Stimulated activated CD4-positive, alpha-beta T cell treated with anti-CD3 and anti-CD28 coated beads, Interleukin-2, amount 100 ng/mL, for 24 hours (primary cell): Measurements from ENCODE around the gene TSHR.
"Not testable (repeated sequence)": the region's sequence is repeated elsewhere in the genome, so short reads cannot be mapped to it uniquely, and the experiment has no call there.

Source experiments
- DNase-seq, 2 donors: peaks; one replicate each; pipeline ENCODE4 v3.0.0-alpha.2; 2020

TSHR gene

GRCh38 chr14:80955416-80955941 lies at the start of gene TSHR:
TSS of gene TSHR (plus strand) at chr14:80955621. CDS start at chr14:80955681, 60 bp downstream.
- DNase-seq, result no peak

DNA sequence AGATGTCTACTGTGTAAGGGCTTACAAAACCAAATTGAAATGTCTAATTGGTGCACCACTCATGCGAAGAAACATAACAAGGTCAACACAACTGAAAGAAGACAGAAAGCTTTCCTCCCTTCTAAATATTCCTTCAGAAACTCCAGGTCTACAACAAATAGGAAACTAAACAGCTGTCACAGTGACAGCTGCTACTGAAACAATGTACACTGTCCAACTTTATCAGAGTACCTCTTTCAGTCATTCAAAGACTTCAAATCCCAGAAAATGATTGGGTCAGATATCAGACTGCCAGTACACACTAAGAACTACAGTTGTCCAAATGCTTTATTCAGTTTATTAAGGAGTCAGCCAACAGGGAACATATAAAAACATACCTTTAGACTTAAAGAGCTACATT lies 49.1 kb upstream of the TSHR start:
- DNase-seq, result no peak

GRCh38 chr14:80906946-80907345 lies 48.5 kb upstream of the TSHR start:
- DNase-seq, result no peak

DNA sequence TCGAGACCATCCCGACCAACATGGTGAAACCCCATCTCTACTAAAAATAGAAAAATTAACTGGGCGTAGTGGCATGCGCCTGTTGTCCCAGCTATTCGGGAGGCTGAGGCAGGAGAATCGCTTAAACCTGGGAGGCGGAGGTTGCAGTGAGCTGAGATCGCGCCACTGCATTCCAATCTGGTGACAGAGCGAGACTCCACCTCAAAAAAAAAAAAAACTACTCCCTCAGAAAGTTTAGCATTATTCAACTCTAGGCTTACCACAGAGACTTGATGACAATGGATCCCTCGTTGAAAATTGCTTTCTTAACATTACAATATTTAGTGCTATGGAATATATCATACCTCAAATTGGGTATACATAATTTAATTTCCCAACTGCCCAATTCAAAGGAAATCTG lies 43.4 kb upstream of the TSHR start:
- not testable (repeated sequence) for DNase-seq

GRCh38 chr14:80919622-80920021 lies 35.8 kb upstream of the TSHR start:
- DNase-seq, result no peak

DNA sequence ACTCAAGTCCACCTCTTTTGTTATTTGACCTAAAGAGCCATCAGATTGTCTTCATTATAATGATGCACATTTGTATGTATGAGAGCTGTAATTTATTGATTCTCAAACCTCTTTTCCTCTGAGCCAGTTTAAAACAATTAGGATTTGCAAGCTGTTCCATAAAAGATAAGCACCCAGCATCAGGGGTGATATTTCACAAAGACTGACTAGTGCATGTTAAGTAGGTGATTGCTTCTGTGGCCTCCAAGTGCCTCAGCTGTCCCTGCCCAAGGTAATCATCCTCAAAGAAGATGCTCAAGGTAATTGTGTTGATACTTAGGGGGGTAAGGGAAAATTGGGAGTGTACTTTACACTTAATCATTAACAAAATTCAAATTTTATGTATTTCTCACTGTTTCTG lies 32.1 kb upstream of the TSHR start:
- DNase-seq, result no peak

- DNase-seq, result no peak
These were observed 30.9 kb upstream of the TSHR start for GRCh38 chr14:80924365-80925103.

GRCh38 chr14:80926397-80927082 lies 28.9 kb upstream of the TSHR start:
- no peak for DNase-seq

- DNase-seq, result no peak
These were observed 28.1 kb upstream of the TSHR start for GRCh38 chr14:80927083-80927989.

GRCh38 chr14:80930095-80930494 lies 25.3 kb upstream of the TSHR start:
- no peak for DNase-seq

DNA sequence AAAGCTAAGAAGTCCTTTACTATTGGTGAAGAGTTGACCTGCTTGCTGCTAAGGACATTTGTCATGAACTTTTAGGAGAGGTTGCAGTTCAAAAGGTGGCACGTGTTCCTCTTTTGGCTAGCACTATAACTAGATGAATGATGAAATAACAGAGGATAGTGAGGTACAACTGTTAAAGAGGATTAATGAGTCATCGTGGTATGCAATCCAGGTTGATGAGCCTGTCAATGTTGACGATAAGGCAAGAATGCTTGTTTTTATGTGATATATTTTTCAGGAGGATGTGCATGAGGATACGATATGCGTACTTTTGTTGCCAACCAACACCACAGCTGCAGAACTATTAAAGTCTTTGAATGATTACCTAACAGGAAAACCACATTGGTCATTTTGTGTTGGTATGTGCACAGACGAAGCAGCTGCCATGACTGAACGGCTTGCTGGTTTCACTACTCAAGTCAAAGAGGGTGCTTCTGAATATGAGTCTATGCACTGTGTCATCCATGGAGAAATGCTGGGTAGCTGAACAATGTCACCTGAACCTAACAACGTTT lies 24.5 kb upstream of the TSHR start:
- peak; percentile 34 to 58 for DNase-seq

DNA sequence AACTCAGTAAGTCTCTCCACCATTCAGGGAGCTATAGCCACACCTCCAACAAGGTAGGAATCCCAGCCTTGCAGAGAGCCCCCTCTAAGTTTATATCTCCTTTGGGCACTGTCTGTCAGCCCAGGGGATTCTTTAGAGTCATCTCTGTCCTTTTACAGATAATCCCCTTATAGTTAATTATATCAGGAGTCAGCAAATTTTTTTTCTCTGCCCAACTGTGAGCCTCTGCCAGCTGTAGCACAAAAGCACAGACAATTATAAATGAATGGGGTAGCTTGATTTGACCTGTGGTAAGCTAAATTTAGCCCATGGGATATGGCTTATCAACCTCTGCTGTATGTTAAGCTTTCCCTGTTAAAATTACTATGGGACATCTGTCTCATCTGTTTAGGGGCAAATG lies 22.1 kb upstream of the TSHR start:
- no peak for DNase-seq

- no peak for DNase-seq
These were observed 21.7 kb upstream of the TSHR start for GRCh38 chr14:80933686-80934085.

DNA sequence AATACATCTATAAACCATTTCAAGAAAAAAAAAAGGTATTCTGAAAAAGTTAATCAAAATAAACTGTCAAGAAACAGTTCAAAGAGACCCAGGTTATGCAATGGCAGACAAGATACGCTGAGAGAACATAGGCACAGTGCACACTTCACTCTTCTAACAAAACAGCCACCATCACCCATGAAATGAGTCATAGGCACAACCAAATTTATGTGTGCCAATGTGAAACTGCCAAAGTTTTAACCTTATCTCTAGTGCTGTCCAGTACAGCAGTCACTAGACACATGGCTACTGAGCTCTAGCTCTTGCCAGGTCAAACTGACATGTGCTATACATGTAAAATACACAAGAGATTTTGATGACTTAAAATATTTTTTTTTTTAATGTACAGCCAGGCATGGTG lies 15.3 kb upstream of the TSHR start:
- no peak for DNase-seq

DNA sequence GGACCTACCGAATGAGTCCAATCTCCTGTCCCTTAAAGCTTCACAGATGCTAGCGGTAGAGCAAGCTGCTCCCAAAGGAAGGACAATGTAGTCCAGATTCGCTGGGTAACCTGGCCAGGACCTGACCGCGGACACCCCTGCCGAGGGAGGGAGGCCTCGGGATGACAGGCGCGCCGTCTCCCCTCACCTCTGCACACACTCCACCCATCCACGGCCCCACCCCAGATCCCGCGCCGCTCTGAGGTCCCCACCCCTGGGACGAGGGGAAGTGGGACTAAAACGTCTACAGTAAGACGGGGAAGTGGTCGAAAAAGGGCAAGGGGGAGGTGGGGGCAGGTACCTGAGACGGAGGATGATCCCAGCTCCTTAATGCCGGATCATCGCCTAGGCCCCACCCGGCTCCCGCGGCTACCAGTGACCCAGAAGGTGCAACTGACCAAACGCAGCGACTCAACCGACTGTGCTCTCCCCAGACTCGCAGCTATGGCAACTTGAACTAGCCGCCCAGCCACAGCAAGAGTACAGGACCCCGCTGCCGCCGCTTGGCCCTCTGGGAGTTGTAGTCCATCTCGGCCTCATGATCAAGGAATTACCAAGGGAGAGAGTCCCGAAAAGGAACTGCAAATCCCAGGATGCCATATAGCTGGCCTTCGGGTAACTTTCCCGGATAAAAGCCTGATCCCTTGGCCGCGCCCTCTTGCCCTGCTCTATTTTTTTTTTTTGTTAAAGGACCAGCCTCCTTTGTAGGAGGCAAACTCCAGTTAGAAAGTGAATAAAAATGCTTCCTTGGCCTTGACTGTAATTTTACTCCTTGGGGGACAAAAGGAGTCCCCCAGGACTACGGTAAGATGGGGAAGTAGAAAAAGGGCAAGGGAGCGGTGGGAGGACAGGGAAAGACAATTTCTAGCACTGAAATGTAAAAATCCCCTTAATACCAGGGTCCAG lies 13.9 kb upstream of the TSHR start, which contains the start of gene CEP128:
Gene CEP128 (minus strand): TSS at position 498 of the 945 bp plus-strand sequence.
- peak; percentile 88 to 89 for DNase-seq

- no peak for DNase-seq
These were observed 13.2 kb upstream of the TSHR start for GRCh38 chr14:80942191-80942600.

- no peak for DNase-seq
These were observed 10.4 kb upstream of the TSHR start for GRCh38 chr14:80944861-80945617.

GRCh38 chr14:80946187-80946586 lies 9.2 kb upstream of the TSHR start:
- no peak for DNase-seq

- DNase-seq, result no peak
These were observed 8.6 kb upstream of the TSHR start for GRCh38 chr14:80946797-80947196.

- no peak for DNase-seq
These were observed 7.1 kb upstream of the TSHR start for GRCh38 chr14:80948291-80948690.

DNA sequence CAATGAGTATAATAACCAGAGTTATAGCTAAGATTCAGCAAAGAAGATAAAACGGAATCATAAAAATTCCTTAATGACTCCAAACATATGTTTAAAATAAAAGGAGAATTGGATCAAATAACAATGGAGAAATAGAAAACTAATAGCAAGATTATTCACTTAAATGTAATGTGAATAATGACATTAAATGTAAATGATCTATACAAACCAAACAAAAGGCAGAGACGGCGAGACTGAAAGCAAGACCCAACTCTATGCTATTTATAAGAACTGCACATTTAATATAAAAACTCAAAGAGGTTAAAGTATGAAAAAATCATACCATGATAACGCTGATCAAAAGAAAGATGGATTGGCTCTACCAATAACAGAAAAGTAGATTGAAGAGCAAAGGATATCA lies 3.9 kb upstream of the TSHR start:
- no peak for DNase-seq
